Esophagus squamous epithelium (tissue), 5 donors: Measurements from ENCODE around the gene C1orf74. TPM values are rescaled to one million over a fixed set of nuclear protein-coding genes. Genes with fewer than 3 reads are reported as not detected.

Source experiments
- DNase-seq: peaks from one replicate; lab custom pipeline; 2025; lab: John Stamatoyannopoulos, UW
- H3K27ac ChIP-seq, 4 donors: fragments of 200-600 bp; sonication (generic); one replicate each; pipeline ENCODE4 v1.5.1; 2016 to 2019; ENCODE audit warnings: mild to moderate bottlenecking in 1 of 4
- H3K27me3 ChIP-seq, 4 donors: fragments of 200-600 bp; sonication (generic); 1 replicate in 3 of 4; 2 replicates in 1 of 4; pipeline versions ENCODE4 v1.5.1 to v1.6.0; 2017 to 2021; ENCODE audit warnings: antibody characterized with exemption in 1 of 4
- H3K36me3 ChIP-seq, 3 donors: fragments of 200-600 bp; sonication (generic); one replicate each; pipeline ENCODE4 v1.5.1; 2016 to 2019
- H3K4me1 ChIP-seq, 3 donors: fragments of 200-600 bp; sonication (generic); one replicate each; pipeline ENCODE4 v1.5.1; 2017 to 2019
- H3K4me3 ChIP-seq, 4 donors: fragments of 200-600 bp; sonication (generic); 1 replicate in 3 of 4; 2 replicates in 1 of 4; pipeline ENCODE4 v1.5.1; 2016 to 2019; ENCODE audit warnings: mild to moderate bottlenecking in 2 of 4, moderate library complexity in 1 of 4
- H3K9me3 ChIP-seq, 3 donors: fragments of 200-600 bp; sonication (generic); one replicate each; pipeline ENCODE4 v1.5.1; 2016 to 2019
- CTCF ChIP-seq, 6 experiments: fragments of 450-650 bp in 4 of 6; fragments of 200-600 bp in 2 of 6; sonication (generic) in 2 of 6; IDR thresholded peaks; one replicate each; pipeline ENCODE4 v1.5.1; 2016 to 2019; ENCODE audit warnings: antibody characterized with exemption in 6 of 6, mild to moderate bottlenecking in 4 of 6, moderate library complexity in 4 of 6
- POLR2A ChIP-seq, 4 donors: fragments of 450-650 bp; IDR thresholded peaks; one replicate each; pipeline ENCODE4 v1.6.1; 2017; ENCODE audit warnings: antibody characterized with exemption in 4 of 4, mild to moderate bottlenecking in 4 of 4, moderate library complexity in 3 of 4
- WGBS, 2 donors: methylation state at CpG; one replicate each; pipeline ENCODE4 v1.1.5; 2018; 5-methylcytosine and 5-hydroxymethylcytosine counted together
- intact Hi-C: fragments of 100-400 bp; cut with DNase I; formaldehyde crosslinking; loops from one replicate; pipeline ENCODE4 v1.15.0; 2022
- total RNA-seq, 4 donors: library from RNA; depleted of rRNA; stranded (reverse); fragments of >200 nt; gene quantifications; one replicate each; pipeline ENCODE4 v1.1.0, GENCODE V29; 2016
- donor health status: DM: yes; HTN: yes; CAD: no.

Gene C1orf74
- total RNA-seq, 4 donors from 2014 or later: 2.9 to 6.2 (median 4.1) TPM

- Histone ChIP-seq H3K27me3 (no peaks in the 10 kb centered on the region), H3K4me1 (peaks cover 11 to 43% (median 13%) of the 10 kb centered on the region in 3 donors), H3K36me3 (no peaks in the 10 kb centered on the region), H3K27ac (peak overlapping the region in 3 of 4 donors; percentile 60 to 78 (median 71)), H3K4me3 (peak overlapping the region in 3 of 4 donors; percentile 23 to 40 (median 28)), H3K9me3 (no peaks in the 10 kb centered on the region)
- WGBS, 2 donors: 55 to 77% methylated on average over 9 of the region's 9 CpGs
- no peak for DNase-seq
- TF ChIP-seq CTCF (IDR thresholded peaks at IDR 0.05) (no peak), POLR2A (IDR thresholded peaks at IDR 0.05) (peak in 1 of 4 donors; percentile 47)
- intact Hi-C loops: no loop called here
These were observed 16.0 kb downstream of the C1orf74 start for GRCh38 chr1:209768354-209768774.

DNA sequence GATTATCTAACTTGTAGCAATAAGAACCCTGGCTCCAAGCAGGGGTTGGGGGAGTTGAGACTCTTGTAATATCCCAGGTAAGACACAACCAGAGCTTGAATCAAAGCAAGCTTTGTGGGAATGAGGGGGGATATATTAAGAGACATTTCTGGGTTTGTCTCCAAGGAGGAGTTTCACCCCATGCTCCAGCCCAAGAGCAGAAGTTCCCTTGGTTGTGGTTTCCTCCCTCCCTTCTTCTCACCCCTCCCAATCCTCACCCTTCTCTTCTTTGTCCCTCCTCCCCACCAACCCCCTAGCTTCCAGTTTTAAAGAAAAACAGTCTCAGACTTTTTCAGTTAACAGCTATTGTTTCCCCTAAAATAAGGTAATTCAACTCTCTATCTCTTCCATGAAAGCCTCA, 16.7 kb downstream of the C1orf74 start:
- DNase-seq: no peak
- Histone ChIP-seq H3K9me3 (no peaks in the 10 kb centered on the region), H3K27ac (peak overlapping the region in 2 of 4 donors; percentile 71 to 78), H3K4me3 (no peak overlapping the region), H3K27me3 (no peaks in the 10 kb centered on the region), H3K36me3 (no peaks in the 10 kb centered on the region), H3K4me1 (peaks cover 11 to 43% (median 13%) of the 10 kb centered on the region in 3 donors)
- TF ChIP-seq POLR2A (IDR thresholded peaks at IDR 0.05) (no peak), CTCF (IDR thresholded peaks at IDR 0.05) (no peak)
- intact Hi-C loops: no loop called here

DNA sequence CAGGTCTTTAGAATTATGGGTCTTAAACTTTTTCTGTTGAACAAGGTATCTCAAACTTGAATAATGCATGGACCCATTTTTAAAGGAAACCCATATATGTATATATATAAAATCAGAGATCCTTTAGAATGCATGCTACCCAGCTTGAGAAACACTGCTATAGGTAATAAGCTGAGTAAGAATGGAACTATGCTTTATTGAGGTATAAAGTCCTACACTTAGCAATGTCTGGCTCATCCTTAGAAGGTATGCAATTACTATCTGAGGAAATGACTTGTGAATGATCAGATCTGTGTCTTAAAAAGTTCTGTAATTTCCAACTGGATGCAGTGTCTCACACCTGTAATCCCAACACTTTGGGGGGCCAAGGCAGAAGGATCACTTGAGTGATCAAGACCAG, 17.3 kb downstream of the C1orf74 start:
- H3K4me1 ChIP-seq: peaks cover 11 to 43% (median 13%) of the 10 kb centered on the region in 3 donors
- H3K9me3 ChIP-seq: no peaks in the 10 kb centered on the region
- intact Hi-C loops: no loop called here
- no peak overlapping the region for H3K4me3 ChIP-seq
- no peak for DNase-seq
- no peak overlapping the region for H3K27ac ChIP-seq
- H3K27me3 ChIP-seq: no peaks in the 10 kb centered on the region
- H3K36me3 ChIP-seq: no peaks in the 10 kb centered on the region
- TF ChIP-seq POLR2A (IDR thresholded peaks at IDR 0.05): no peak
- no peak for TF ChIP-seq CTCF (IDR thresholded peaks at IDR 0.05)

DNA sequence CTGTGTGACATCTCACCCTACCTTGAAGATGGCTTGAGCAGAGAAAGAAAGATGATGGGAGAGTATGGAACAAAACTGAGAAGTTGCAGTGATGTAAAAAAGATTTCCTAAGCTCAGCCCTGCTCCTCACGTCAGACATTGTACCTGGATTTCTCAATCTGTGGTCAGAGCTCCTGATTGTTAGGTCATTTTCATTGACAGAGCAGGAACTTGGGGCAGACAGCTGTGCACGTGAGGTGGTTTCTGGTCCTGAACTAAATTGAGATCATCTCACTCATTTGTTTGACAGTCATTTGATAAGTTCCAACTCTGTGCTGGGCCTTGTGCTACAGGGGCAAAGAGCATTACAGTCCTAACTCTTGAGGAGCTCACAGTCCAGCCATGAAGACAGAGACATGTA, 18.3 kb downstream of the C1orf74 start:
- TF ChIP-seq CTCF (IDR thresholded peaks at IDR 0.05) (no peak), POLR2A (IDR thresholded peaks at IDR 0.05) (no peak)
- WGBS, 2 donors: 58 to 78% methylated on average over 2 of the region's 2 CpGs
- H3K4me3 ChIP-seq: no peak overlapping the region
- DNase-seq: no peak
- H3K4me1 ChIP-seq: peaks cover 11 to 39% (median 13%) of the 10 kb centered on the region in 3 donors
- H3K27me3 ChIP-seq: no peaks in the 10 kb centered on the region
- H3K9me3 ChIP-seq: no peaks in the 10 kb centered on the region
- H3K36me3 ChIP-seq: no peaks in the 10 kb centered on the region
- intact Hi-C loops: no loop called here
- H3K27ac ChIP-seq: no peak overlapping the region

DNA sequence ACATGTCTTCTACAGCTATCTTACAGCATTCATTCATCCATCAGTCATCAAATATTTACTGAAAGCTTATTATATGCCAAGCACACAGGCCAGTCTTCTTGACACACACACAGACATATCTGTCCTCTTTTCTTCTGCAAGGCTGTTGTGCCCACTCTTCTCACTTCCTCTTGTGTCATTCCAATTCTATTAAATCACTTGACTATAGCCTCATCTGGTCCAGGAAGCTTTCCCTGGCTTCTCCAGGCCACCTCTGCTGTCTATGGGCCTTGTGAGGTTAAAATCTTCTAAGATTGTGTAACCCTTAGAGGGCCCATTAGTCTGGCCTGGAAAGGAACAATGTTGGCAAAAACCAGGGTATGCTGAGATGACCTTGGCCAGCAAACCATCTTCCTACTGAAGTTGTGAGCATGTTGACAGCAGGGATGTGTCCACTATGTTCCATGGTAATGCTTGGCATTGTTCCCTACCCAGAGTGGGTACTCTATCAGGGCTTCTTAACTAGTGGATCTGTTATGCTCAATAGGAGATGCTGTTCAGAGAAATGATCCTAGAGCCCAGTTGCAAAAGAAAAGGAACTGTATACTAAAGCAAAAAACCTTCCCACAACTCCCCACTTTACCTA, 23.2 kb downstream of the C1orf74 start:
- H3K27ac ChIP-seq: no peak overlapping the region
- no peaks in the 10 kb centered on the region for H3K36me3 ChIP-seq
- no peak for DNase-seq
- TF ChIP-seq POLR2A (IDR thresholded peaks at IDR 0.05) (no peak), CTCF (IDR thresholded peaks at IDR 0.05) (no peak)
- H3K27me3 ChIP-seq: no peaks in the 10 kb centered on the region
- no peak overlapping the region for H3K4me3 ChIP-seq
- H3K9me3 ChIP-seq: no peaks in the 10 kb centered on the region
- H3K4me1 ChIP-seq: peaks cover 0 to 4% (median 0%) of the 10 kb centered on the region in 3 donors
- intact Hi-C loops: no loop called here
